DOHH2 (cell line): ENCODE data around the gene TBL1XR1.

Source experiments
- H3F3A ChIP-seq: fragments of 200-600 bp; sonication (generic), shearing (Covaris generic); 2 replicates; pipeline ENCODE4 v1.6.0; 2016; ENCODE audit warnings: antibody characterized with exemption, mild to moderate bottlenecking; ENCODE audit not compliant: control insufficient read depth, insufficient read depth
- H3K27ac ChIP-seq: fragments of 200-600 bp; sonication (generic); 2 replicates; pipeline ENCODE4 v1.5.1; 2014; ENCODE audit warnings: low read depth, mild to moderate bottlenecking, low read length, moderate library complexity
- H3K27me3 ChIP-seq: fragments of 200-600 bp; sonication (generic); 2 replicates; pipeline ENCODE4 v1.6.1; 2014; ENCODE audit warnings: mild to moderate bottlenecking, low read length, mixed read lengths; ENCODE audit not compliant: control insufficient read depth
- H3K36me3 ChIP-seq: fragments of 200-600 bp; sonication (generic); 2 replicates; pipeline ENCODE4 v1.6.1; 2014; ENCODE audit warnings: mild to moderate bottlenecking, low read length, moderate library complexity, mixed read lengths; ENCODE audit not compliant: control insufficient read depth
- H3K4me1 ChIP-seq: fragments of 200-600 bp; sonication (generic); 2 replicates; pipeline ENCODE4 v1.6.1; 2014; ENCODE audit warnings: mild to moderate bottlenecking, low read length, mixed read lengths; ENCODE audit not compliant: control insufficient read depth
- H3K4me2 ChIP-seq: fragments of 200-600 bp; sonication (generic); 2 replicates; pipeline ENCODE4 v1.6.0; 2014; ENCODE audit warnings: mild to moderate bottlenecking, low read length, moderate library complexity
- H3K4me3 ChIP-seq: fragments of 200-600 bp; sonication (generic); 2 replicates; pipeline ENCODE4 v1.5.1; 2014; ENCODE audit warnings: mild to moderate bottlenecking, low read length, mixed read lengths
- H3K79me2 ChIP-seq: fragments of 200-600 bp; sonication (generic); 2 replicates; pipeline ENCODE4 v1.6.1; 2014; ENCODE audit warnings: mild to moderate bottlenecking, low read length, mixed read lengths; ENCODE audit not compliant: control insufficient read depth
- H3K9me2 ChIP-seq: fragments of 200-600 bp; sonication (generic); replicated peaks from 2 replicates; pipeline ENCODE4 v1.6.1; 2014; ENCODE audit warnings: mild to moderate bottlenecking, low read length, mixed read lengths; ENCODE audit not compliant: control insufficient read depth
- H3K9me3 ChIP-seq: fragments of 200-600 bp; sonication (generic); 2 replicates; pipeline ENCODE4 v1.6.1; 2014; ENCODE audit warnings: antibody characterized with exemption, low read length, mixed read lengths; ENCODE audit not compliant: control insufficient read depth, insufficient read depth
- H4K20me1 ChIP-seq: fragments of 200-600 bp; sonication (generic); 2 replicates; pipeline ENCODE4 v1.6.0; 2014; ENCODE audit warnings: low read depth, mild to moderate bottlenecking, antibody characterized with exemption, low read length, moderate library complexity; ENCODE audit not compliant: control insufficient read depth, insufficient read depth
- EZH2phosphoT487 ChIP-seq: fragments of 200-600 bp; sonication (generic); IDR thresholded peaks from 2 replicates; pipeline ENCODE4 v1.6.1; 2017; ENCODE audit warnings: borderline replicate concordance, mild to moderate bottlenecking, antibody characterized with exemption, low read length, moderate library complexity, mixed read lengths
- TF ChIP-seq, protein P1 (sequence below): fragments of 200-600 bp; sonication (generic); IDR thresholded peaks from one replicate; pipeline ENCODE4 v1.5.1; 2014; ENCODE audit warnings: antibody characterized with exemption, mild to moderate bottlenecking, low read depth, low read length; ENCODE audit not compliant: poor library complexity, severe bottlenecking

Gene TBL1XR1

DNA sequence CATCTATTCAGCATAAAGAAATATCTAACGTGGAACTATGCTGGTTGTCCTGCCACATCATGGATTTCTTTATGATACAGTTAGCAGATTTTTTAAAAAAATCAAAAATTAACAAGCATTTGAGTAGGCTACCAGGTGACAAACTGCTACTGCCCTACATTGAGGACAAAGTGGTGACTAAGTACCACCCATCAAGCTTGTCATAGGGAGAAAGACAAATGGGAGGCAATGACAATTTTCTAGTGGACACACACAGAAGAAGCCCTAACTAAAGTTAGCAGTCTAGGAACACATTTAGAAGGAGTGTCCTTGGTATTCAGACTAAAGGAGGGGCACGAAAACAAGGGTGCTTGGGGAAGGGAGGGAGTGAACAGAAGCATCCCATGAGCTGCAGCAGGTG is 131.2 kb downstream of the TBL1XR1 start:
- Histone ChIP-seq H3K27me3 (no peaks in the 10 kb centered on the region), H3K4me3 (no peak overlapping the region), H3K79me2 (peaks cover 96% of the 10 kb centered on the region), H3F3A (no peaks in the 10 kb centered on the region), H3K9me2 (no peaks in the 10 kb centered on the region), H4K20me1 (no peaks in the 10 kb centered on the region; the same call in 1 of the 2 replicates), H3K9me3 (no peaks in the 10 kb centered on the region), H3K27ac (no peak overlapping the region), H3K4me1 (peaks cover 14% of the 10 kb centered on the region), H3K4me2 (no peak overlapping the region), H3K36me3 (peaks cover 44% of the 10 kb centered on the region)
- no peak for TF ChIP-seq EZH2phosphoT487
- TF ChIP-seq, protein P1, sequence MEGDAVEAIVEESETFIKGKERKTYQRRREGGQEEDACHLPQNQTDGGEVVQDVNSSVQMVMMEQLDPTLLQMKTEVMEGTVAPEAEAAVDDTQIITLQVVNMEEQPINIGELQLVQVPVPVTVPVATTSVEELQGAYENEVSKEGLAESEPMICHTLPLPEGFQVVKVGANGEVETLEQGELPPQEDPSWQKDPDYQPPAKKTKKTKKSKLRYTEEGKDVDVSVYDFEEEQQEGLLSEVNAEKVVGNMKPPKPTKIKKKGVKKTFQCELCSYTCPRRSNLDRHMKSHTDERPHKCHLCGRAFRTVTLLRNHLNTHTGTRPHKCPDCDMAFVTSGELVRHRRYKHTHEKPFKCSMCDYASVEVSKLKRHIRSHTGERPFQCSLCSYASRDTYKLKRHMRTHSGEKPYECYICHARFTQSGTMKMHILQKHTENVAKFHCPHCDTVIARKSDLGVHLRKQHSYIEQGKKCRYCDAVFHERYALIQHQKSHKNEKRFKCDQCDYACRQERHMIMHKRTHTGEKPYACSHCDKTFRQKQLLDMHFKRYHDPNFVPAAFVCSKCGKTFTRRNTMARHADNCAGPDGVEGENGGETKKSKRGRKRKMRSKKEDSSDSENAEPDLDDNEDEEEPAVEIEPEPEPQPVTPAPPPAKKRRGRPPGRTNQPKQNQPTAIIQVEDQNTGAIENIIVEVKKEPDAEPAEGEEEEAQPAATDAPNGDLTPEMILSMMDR: no peak

DNA sequence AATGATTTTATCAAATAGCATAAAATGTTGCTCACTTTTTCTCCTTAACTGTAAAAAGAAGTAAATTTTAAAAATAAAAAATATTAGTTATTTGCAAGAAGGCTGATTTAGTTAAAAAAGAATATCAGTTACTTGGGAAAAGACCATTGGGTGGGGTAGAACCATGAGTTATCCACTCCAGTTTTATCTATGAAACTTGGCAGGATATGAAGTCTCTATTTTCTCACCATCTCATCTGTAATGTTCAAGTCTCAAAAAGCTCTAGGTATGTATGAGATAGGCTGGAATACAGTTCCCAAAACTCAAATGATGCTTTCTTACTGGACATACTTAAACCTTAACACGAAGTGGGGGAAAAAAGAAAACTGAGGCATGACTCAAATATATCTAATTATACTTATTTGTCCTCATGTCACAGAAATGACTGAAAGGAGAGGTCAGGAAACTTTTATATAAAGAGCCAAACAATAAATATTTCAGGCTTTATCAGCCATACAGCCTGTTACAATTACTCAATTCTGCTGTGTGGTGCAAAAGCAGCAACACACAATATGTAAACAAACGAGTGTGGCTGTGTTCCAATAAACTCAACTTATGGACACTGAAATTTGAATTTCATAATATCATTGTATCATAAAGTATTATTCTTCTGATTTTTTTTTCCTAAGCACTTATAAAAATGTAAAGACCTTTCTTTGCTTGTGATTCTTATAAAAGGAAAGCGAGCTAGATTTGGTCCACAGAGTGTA is 131.8 kb downstream of the TBL1XR1 start:
- Histone ChIP-seq H3K9me3 (no peaks in the 10 kb centered on the region), H3K27me3 (no peaks in the 10 kb centered on the region), H3K9me2 (no peaks in the 10 kb centered on the region), H3K27ac (no peak overlapping the region), H3K36me3 (peaks cover 48% of the 10 kb centered on the region), H3K4me2 (no peak overlapping the region), H3K4me3 (no peak overlapping the region), H4K20me1 (no peaks in the 10 kb centered on the region; the same call in 1 of the 2 replicates), H3K4me1 (peaks cover 18% of the 10 kb centered on the region), H3K79me2 (peaks cover 97% of the 10 kb centered on the region), H3F3A (peaks cover 3% of the 10 kb centered on the region; the same call in 1 of the 2 replicates)
- TF ChIP-seq, protein P1: no peak
- no peak for TF ChIP-seq EZH2phosphoT487

DNA sequence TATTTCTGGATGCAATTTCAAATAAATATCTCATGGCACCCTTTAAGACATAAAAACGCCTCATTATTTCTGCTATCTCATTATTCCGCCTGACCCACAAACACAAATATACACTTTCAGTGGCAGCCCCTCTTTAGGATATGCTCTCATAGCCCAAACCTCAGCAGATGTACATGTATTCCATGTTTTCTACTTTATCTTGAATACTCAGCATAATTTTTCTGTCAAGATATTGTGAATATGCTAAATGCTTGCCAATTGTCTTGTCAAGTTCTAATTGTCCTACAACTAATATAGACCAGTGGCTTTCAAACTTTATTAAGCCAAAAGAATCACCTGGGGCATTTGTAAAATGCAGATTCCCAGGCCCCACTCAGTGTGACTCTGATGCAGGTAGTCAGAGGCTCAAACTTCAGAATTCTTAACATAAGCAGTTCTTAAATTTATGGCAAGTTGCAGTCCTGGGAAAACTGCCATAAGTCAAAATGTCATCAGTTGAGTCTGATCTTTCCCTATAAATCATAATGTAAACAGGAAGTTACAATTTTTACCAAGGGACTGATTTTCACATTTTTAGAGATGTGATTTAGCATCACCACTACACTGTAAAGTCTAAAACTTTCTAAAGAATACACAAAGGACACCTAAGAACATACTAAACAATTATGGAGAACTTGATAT is 135.1 kb downstream of the TBL1XR1 start:
- H3K4me1 ChIP-seq: peaks cover 23% of the 10 kb centered on the region
- H3K36me3 ChIP-seq: peaks cover 55% of the 10 kb centered on the region
- H3K9me3 ChIP-seq: no peaks in the 10 kb centered on the region
- H3K27ac ChIP-seq: no peak overlapping the region
- no peak for TF ChIP-seq EZH2phosphoT487
- TF ChIP-seq, protein P1: no peak
- peaks cover 3% of the 10 kb centered on the region; the same call in 1 of the 2 replicates for H3F3A ChIP-seq
- no peak overlapping the region for H3K4me2 ChIP-seq
- no peak overlapping the region for H3K4me3 ChIP-seq
- no peaks in the 10 kb centered on the region for H3K27me3 ChIP-seq
- no peaks in the 10 kb centered on the region for H3K9me2 ChIP-seq
- H3K79me2 ChIP-seq: peaks cover 93% of the 10 kb centered on the region
- H4K20me1 ChIP-seq: no peaks in the 10 kb centered on the region; the same call in 1 of the 2 replicates
